Endothelial cell (in vitro differentiated cells): ENCODE measurements around the gene PCDHA8. TPM values are rescaled to one million over a fixed set of nuclear protein-coding genes. Genes with fewer than 3 reads are reported as not detected.
A peak's percentile ranks its signal among the peaks of the same experiment; 100 is the strongest.
"Not testable (repeated sequence)": the region's sequence is repeated elsewhere in the genome, so short reads cannot be mapped to it uniquely, and the experiment has no call there.

Experiments used
- DNase-seq: peaks from one replicate; pipeline ENCODE4 v3.0.0; 2021; ENCODE audit warnings: low spot score
- H3K27ac Mint-ChIP-seq: one replicate; pipeline ENCODE4 v1.8.0; 2021; ENCODE audit warnings: mixed read lengths, inconsistent platforms; ENCODE audit not compliant: unreplicated experiment
- H3K27me3 Mint-ChIP-seq: one replicate; pipeline ENCODE4 v1.8.0; 2021; ENCODE audit warnings: mild to moderate bottlenecking, moderate library complexity, mixed read lengths, inconsistent platforms; ENCODE audit not compliant: unreplicated experiment
- H3K36me3 Mint-ChIP-seq: one replicate; pipeline ENCODE4 v1.8.0; 2021; ENCODE audit warnings: mild to moderate bottlenecking, low read depth, mixed read lengths, inconsistent platforms; ENCODE audit not compliant: unreplicated experiment
- H3K4me1 Mint-ChIP-seq: one replicate; pipeline ENCODE4 v1.8.0; 2021; ENCODE audit warnings: mild to moderate bottlenecking, mixed read lengths, inconsistent platforms; ENCODE audit not compliant: unreplicated experiment
- H3K4me3 Mint-ChIP-seq: one replicate; pipeline ENCODE4 v1.8.0; 2021; ENCODE audit warnings: mild to moderate bottlenecking, mixed read lengths, inconsistent platforms; ENCODE audit not compliant: unreplicated experiment
- H3K9me3 Mint-ChIP-seq: one replicate; pipeline ENCODE4 v1.8.0; 2021; ENCODE audit warnings: mixed read lengths, inconsistent platforms; ENCODE audit not compliant: unreplicated experiment
- total RNA-seq: library from RNA; stranded (reverse); fragmentation: NEBNext Ultra II Directional; extraction: Animal tissue kit (Norgen Biotek cat#: 25700); gene quantifications from one replicate; pipeline ENCODE4 v1.2.1, GENCODE V29; 2021; ENCODE audit not compliant: unreplicated experiment
- TF ChIP-seq, protein P1 (sequence below): fragments of 200-600 bp; sonication (generic); IDR thresholded peaks from one replicate; pipeline ENCODE4 v1.5.0; 2021; ENCODE audit warnings: antibody characterized with exemption; ENCODE audit not compliant: unreplicated experiment

PCDHA8 gene
- total RNA-seq, 1 donor from 2014 or later, result 1.6 TPM

DNA sequence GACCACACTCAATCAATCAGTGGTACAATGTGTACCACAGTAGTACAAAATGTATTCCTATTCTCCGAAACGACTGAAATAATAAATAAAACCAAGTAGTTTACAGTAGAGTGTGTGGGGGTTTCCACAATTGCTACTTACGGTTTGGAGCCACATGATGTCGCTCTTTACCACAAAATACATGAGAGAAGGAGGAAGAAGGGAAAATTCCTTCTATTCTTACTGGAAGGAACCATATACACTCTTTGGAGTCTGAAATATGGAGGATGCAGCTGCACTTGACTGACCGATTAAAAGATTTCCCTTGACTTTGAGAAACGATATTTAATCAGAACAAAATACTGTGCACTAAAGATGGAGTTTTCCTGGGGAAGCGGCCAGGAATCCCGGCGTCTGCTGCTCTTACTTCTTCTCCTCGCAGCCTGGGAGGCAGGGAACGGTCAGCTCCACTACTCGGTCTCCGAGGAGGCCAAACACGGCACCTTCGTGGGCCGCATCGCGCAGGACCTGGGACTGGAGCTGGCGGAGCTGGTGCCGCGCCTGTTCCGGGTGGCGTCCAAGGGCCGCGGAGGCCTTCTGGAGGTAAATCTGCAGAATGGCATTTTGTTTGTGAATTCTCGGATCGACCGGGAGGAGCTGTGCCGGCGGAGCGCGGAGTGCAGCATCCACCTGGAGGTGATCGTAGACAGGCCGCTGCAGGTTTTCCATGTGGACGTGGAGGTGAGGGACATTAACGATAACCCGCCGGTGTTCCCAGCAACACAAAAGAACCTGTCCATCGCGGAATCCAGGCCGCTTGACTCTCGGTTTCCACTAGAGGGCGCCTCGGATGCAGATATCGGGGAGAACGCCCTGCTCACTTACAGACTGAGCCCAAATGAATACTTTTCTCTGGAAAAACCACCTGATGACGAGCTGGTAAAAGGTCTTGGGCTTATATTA is 33.9 kb upstream of the PCDHA8 start, which contains the start of gene PCDHA4:
Gene PCDHA4 (plus strand): TSS at position 235 of the 942 bp plus-strand sequence.
- Mint-ChIP-seq H3K36me3 (peaks cover 14% of the 10 kb centered on the region), H3K27ac (no peak within 1 kb of the TSS), H3K4me1 (peaks cover 10% of the 10 kb centered on the region), H3K9me3 (no peaks in the 10 kb centered on the region), H3K4me3 (peak within 1 kb of the TSS; percentile 87), H3K27me3 (peaks cover 4% of the 10 kb centered on the region)
- DNase-seq, result peak; percentile 88
- TF ChIP-seq, protein P1, sequence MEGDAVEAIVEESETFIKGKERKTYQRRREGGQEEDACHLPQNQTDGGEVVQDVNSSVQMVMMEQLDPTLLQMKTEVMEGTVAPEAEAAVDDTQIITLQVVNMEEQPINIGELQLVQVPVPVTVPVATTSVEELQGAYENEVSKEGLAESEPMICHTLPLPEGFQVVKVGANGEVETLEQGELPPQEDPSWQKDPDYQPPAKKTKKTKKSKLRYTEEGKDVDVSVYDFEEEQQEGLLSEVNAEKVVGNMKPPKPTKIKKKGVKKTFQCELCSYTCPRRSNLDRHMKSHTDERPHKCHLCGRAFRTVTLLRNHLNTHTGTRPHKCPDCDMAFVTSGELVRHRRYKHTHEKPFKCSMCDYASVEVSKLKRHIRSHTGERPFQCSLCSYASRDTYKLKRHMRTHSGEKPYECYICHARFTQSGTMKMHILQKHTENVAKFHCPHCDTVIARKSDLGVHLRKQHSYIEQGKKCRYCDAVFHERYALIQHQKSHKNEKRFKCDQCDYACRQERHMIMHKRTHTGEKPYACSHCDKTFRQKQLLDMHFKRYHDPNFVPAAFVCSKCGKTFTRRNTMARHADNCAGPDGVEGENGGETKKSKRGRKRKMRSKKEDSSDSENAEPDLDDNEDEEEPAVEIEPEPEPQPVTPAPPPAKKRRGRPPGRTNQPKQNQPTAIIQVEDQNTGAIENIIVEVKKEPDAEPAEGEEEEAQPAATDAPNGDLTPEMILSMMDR, result peak; percentile 83

DNA sequence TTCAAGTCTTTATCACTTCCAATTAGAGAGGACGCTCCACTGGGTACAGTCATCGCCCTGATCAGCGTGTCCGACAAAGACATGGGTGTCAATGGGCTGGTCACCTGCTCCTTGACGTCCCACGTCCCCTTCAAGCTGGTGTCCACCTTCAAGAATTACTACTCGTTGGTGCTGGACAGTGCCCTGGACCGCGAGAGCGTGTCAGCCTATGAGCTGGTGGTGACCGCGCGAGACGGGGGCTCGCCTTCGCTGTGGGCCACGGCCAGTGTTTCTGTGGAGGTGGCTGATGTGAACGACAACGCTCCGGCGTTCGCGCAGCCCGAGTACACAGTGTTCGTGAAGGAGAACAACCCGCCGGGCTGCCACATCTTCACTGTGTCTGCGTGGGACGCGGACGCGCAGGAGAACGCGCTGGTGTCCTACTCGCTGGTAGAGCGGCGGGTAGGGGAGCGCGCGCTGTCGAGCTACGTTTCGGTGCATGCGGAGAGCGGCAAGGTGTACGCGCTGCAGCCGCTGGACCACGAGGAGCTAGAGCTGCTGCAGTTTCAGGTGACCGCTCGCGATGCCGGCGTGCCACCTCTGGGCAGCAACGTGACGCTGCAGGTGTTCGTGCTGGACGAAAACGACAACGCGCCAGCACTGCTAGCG is 32.6 kb upstream of the PCDHA8 start:
- not testable (repeated sequence) for DNase-seq, H3K9me3 Mint-ChIP-seq, H3K27ac Mint-ChIP-seq, H3K4me1 Mint-ChIP-seq, H3K27me3 Mint-ChIP-seq
- Mint-ChIP-seq H3K4me3 (peak overlapping the region; percentile 87), H3K36me3 (peaks cover 12% of the 10 kb centered on the region)

DNA sequence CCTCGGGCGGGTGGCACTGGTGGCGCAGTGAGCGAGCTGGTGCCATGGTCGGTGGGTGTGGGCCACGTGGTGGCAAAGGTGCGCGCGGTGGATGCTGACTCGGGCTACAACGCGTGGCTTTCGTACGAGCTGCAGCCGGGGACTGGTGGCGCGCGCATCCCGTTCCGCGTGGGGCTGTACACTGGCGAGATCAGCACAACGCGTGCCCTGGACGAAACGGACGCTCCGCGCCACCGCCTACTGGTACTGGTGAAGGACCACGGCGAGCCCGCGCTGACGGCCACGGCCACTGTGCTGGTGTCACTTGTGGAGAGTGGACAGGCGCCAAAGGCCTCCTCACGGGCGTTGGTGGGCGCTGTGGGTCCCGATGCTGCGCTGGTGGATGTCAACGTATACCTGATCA is 32.1 kb upstream of the PCDHA8 start:
- TF ChIP-seq, protein P1, result no peak
- Mint-ChIP-seq H3K9me3 (no peaks in the 10 kb centered on the region), H3K4me3 (no peak overlapping the region), H3K27ac (no peak overlapping the region), H3K27me3 (peaks cover 2% of the 10 kb centered on the region), H3K36me3 (peaks cover 7% of the 10 kb centered on the region), H3K4me1 (peaks cover 10% of the 10 kb centered on the region)
- DNase-seq, result no peak

DNA sequence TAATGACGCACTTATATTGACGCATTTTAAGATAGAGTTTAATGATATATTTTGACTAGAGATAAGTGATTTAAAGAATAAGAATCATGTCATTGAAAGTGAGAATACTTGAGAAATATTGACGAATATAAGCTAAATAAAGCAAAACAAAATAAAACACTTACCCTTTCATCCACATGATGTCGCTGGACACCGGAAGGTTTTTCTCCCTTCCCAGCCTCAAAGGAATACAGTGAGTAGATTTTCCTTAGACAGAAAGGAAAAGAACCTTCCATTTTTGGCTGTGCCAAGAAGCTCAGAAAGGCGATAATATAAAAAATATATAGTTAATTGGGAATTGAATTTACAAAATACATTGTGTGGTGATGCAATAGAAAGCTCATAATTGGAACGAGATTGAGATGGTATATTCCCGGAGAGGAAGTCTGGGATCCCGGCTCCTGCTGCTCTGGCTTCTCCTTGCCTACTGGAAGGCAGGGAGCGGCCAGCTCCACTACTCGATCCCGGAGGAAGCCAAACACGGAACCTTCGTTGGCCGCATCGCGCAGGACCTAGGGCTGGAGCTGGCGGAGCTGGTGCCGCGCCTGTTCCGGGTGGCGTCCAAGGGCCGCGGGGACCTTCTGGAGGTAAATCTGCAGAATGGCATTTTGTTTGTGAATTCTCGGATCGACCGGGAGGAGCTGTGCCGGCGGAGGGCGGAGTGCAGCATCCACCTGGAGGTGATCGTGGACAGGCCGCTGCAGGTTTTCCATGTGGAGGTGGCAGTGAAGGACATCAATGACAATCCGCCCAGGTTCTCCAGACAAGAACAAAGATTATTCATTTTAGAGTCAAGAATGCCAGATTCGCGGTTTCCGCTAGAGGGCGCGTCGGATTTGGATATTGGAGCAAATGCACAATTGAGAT is 19.4 kb upstream of the PCDHA8 start, which contains the start of gene PCDHA5:
Gene PCDHA5 (plus strand): TSS at position 239 of the 906 bp plus-strand sequence.
- Mint-ChIP-seq H3K9me3 (no peaks in the 10 kb centered on the region), H3K4me1 (no peaks in the 10 kb centered on the region), H3K36me3 (peaks cover 12% of the 10 kb centered on the region), H3K4me3 (no peak within 1 kb of the TSS), H3K27ac (no peak within 1 kb of the TSS), H3K27me3 (no peaks in the 10 kb centered on the region)
- TF ChIP-seq, protein P1, result no peak
- no peak for DNase-seq

DNA sequence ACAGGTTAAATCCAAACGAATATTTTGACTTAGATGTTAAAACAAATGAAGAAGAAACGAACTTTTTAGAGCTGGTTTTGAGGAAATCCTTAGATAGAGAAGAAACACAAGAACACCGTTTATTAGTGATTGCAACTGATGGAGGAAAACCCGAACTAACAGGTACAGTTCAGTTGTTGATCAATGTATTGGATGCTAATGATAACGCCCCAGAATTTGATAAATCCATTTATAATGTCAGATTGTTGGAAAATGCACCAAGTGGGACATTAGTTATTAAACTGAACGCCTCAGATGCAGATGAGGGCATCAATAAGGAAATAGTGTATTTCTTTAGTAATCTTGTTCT is 18.7 kb upstream of the PCDHA8 start:
- Mint-ChIP-seq H3K4me3 (no peak overlapping the region), H3K27ac (no peak overlapping the region)
- DNase-seq, result no peak

DNA sequence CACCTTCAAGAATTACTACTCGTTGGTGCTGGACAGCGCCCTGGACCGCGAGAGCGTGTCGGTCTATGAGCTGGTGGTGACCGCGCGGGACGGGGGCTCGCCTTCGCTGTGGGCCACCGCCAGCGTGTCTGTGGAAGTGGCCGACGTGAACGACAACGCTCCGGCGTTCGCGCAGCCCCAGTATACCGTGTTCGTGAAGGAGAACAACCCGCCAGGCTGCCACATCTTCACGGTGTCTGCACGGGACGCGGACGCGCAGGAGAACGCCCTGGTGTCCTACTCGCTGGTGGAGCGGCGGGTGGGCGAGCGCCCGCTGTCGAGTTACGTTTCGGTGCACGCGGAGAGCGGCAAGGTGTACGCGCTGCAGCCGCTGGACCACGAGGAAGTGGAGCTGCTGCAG is 18.0 kb upstream of the PCDHA8 start:
- not testable (repeated sequence) for H3K4me1 Mint-ChIP-seq, H3K27me3 Mint-ChIP-seq, DNase-seq, H3K9me3 Mint-ChIP-seq, H3K27ac Mint-ChIP-seq, H3K4me3 Mint-ChIP-seq
- peaks cover 12% of the 10 kb centered on the region for H3K36me3 Mint-ChIP-seq

More for the DNA sequence above, 18.7 kb upstream of the PCDHA8 start:
- TF ChIP-seq, protein P1, result no peak
- peaks cover 12% of the 10 kb centered on the region for H3K36me3 Mint-ChIP-seq
- H3K4me1 Mint-ChIP-seq, result peaks cover 3% of the 10 kb centered on the region
- no peaks in the 10 kb centered on the region for H3K27me3 Mint-ChIP-seq
- H3K9me3 Mint-ChIP-seq, result no peaks in the 10 kb centered on the region
